ENCODE results near the gene KCNAB1.

Gene KCNAB1

GRCh38 chr3:156349111-156349510, 228.7 kb downstream of the KCNAB1 start:
- no peak overlapping the region for H3K4me3 ChIP-seq (ENCODE audit: low read depth, low read length)
- TF ChIP-seq CTCF (IDR thresholded peaks at IDR 0.05; ENCODE audit: borderline replicate concordance, insufficient read depth, low read depth, low read length), result no peak

GRCh38 chr3:156349978-156350377, 229.6 kb downstream of the KCNAB1 start:
- no peak for TF ChIP-seq CTCF (IDR thresholded peaks at IDR 0.05; ENCODE audit: borderline replicate concordance, insufficient read depth, low read depth, low read length)
- no peak overlapping the region for H3K4me3 ChIP-seq (ENCODE audit: low read depth, low read length)

GRCh38 chr3:156350781-156351180, 230.4 kb downstream of the KCNAB1 start:
- TF ChIP-seq CTCF (IDR thresholded peaks at IDR 0.05; ENCODE audit: borderline replicate concordance, insufficient read depth, low read depth, low read length), result no peak

GRCh38 chr3:156351783-156352182, 231.4 kb downstream of the KCNAB1 start:
- H3K4me3 ChIP-seq (ENCODE audit: low read depth, low read length), result no peak overlapping the region
- no peak for TF ChIP-seq CTCF (IDR thresholded peaks at IDR 0.05; ENCODE audit: borderline replicate concordance, insufficient read depth, low read depth, low read length)

More at GRCh38 chr3:156350781-156351180, 230.4 kb downstream of the KCNAB1 start:
- no peak overlapping the region for H3K4me3 ChIP-seq (ENCODE audit: low read depth, low read length)

GRCh38 chr3:156352728-156353127, 232.3 kb downstream of the KCNAB1 start:
- no peak for TF ChIP-seq CTCF (IDR thresholded peaks at IDR 0.05; ENCODE audit: borderline replicate concordance, insufficient read depth, low read depth, low read length)

GRCh38 chr3:156353563-156353962, 233.2 kb downstream of the KCNAB1 start:
- no peak for TF ChIP-seq CTCF (IDR thresholded peaks at IDR 0.05; ENCODE audit: borderline replicate concordance, insufficient read depth, low read depth, low read length)

More at GRCh38 chr3:156352728-156353127, 232.3 kb downstream of the KCNAB1 start:
- no peak overlapping the region for H3K4me3 ChIP-seq (ENCODE audit: low read depth, low read length)

GRCh38 chr3:156356537-156357363, 236.4 kb downstream of the KCNAB1 start:
- no peak for TF ChIP-seq CTCF (IDR thresholded peaks at IDR 0.05; ENCODE audit: borderline replicate concordance, insufficient read depth, low read depth, low read length)
- H3K4me3 ChIP-seq (ENCODE audit: low read depth, low read length), result no peak overlapping the region

More at GRCh38 chr3:156353563-156353962, 233.2 kb downstream of the KCNAB1 start:
- no peak overlapping the region for H3K4me3 ChIP-seq (ENCODE audit: low read depth, low read length)

Measured in GM12875 (cell line).